ENCODE data around the gene CENPC.
"Not testable (repeated sequence)": the region's sequence is repeated elsewhere in the genome, so short reads cannot be mapped to it uniquely, and the experiment has no call there.

The CENPC gene

DNA sequence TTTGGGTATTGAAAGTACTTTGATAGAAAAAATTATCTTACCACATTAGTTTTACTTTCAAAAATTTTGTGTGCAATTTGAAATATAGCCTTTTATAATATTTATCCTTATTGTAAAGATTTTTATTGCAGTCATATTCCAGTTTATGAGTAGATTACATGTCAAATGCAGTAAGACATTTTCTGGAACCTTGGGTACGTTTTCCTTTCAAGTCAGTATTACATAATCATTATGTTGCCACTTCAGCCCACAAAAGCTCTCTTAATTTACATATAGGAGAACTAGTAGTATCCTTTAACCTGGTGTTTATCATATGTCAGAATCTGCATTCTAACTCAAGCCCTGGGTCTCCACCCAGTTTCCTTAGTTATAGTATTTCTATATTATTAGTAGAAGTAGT lies 98.5 kb downstream of the CENPC start:
- no peak overlapping the region for H3K4me3 ChIP-seq (replicated peaks; ENCODE audit: low read depth, low read length)
- H3K27me3 ChIP-seq (replicated peaks; ENCODE audit: control insufficient read depth, insufficient read depth, low read length), result no peaks in the 10 kb centered on the region
- TF ChIP-seq, protein P1, sequence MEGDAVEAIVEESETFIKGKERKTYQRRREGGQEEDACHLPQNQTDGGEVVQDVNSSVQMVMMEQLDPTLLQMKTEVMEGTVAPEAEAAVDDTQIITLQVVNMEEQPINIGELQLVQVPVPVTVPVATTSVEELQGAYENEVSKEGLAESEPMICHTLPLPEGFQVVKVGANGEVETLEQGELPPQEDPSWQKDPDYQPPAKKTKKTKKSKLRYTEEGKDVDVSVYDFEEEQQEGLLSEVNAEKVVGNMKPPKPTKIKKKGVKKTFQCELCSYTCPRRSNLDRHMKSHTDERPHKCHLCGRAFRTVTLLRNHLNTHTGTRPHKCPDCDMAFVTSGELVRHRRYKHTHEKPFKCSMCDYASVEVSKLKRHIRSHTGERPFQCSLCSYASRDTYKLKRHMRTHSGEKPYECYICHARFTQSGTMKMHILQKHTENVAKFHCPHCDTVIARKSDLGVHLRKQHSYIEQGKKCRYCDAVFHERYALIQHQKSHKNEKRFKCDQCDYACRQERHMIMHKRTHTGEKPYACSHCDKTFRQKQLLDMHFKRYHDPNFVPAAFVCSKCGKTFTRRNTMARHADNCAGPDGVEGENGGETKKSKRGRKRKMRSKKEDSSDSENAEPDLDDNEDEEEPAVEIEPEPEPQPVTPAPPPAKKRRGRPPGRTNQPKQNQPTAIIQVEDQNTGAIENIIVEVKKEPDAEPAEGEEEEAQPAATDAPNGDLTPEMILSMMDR (IDR thresholded peaks at IDR 0.05; ENCODE audit: insufficient read depth, low read length, poor library complexity, severe bottlenecking), result no peak
- no peak for DNase-seq (ENCODE audit: extremely low read depth, insufficient read length)
- no peaks in the 10 kb centered on the region for H3K36me3 ChIP-seq (ENCODE audit: control insufficient read depth, insufficient read depth, low read length)

DNA sequence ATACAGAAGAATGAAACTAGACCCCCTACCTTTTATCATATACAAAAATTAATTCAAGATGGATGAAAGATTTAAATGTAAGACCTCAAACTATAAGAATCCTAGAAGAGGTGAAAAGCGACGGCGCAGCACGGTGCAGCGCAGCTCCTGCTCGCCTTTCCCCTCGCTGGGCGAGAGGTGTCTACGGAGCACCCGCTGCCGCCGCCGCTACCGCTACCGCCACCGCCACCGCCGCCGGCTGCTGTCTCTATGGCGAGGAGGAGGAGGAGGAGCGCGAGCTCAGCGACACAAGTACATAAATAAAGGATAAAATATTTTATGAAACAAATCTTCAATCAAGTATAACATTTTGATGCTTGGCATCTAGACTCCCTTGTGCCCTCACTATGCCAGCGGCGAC lies 99.4 kb downstream of the CENPC start:
- not testable (repeated sequence) for H3K27me3 ChIP-seq (replicated peaks; ENCODE audit: control insufficient read depth, insufficient read depth, low read length); H3K36me3 ChIP-seq (ENCODE audit: control insufficient read depth, insufficient read depth, low read length); H3K4me3 ChIP-seq (replicated peaks; ENCODE audit: low read depth, low read length); DNase-seq (ENCODE audit: extremely low read depth, insufficient read length)

DNA sequence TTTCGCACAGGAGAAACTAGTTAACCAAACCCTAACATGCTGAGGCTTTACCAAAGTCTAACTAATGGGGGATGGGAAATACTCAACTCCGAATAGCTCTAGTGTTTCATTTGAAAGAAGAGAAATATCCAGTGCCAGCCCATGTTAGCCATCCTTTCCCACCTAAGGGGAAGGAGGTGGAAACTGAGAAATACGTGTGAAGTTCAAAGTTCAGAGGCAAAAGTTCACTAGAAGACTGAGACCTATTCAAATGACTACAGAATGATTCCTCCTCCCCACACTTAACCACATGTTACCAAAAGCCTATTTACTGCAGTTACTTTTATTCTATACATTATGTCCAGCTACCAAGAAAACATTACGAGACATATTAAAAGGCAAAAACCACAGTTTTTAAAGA lies 106.3 kb downstream of the CENPC start:
- TF ChIP-seq, protein P1 (IDR thresholded peaks at IDR 0.05; ENCODE audit: insufficient read depth, low read length, poor library complexity, severe bottlenecking), result no peak
- no peak for DNase-seq (ENCODE audit: extremely low read depth, insufficient read length)
- no peaks in the 10 kb centered on the region for H3K36me3 ChIP-seq (ENCODE audit: control insufficient read depth, insufficient read depth, low read length)
- no peak overlapping the region for H3K4me3 ChIP-seq (replicated peaks; ENCODE audit: low read depth, low read length)
- no peaks in the 10 kb centered on the region for H3K27me3 ChIP-seq (replicated peaks; ENCODE audit: control insufficient read depth, insufficient read depth, low read length)

DNA sequence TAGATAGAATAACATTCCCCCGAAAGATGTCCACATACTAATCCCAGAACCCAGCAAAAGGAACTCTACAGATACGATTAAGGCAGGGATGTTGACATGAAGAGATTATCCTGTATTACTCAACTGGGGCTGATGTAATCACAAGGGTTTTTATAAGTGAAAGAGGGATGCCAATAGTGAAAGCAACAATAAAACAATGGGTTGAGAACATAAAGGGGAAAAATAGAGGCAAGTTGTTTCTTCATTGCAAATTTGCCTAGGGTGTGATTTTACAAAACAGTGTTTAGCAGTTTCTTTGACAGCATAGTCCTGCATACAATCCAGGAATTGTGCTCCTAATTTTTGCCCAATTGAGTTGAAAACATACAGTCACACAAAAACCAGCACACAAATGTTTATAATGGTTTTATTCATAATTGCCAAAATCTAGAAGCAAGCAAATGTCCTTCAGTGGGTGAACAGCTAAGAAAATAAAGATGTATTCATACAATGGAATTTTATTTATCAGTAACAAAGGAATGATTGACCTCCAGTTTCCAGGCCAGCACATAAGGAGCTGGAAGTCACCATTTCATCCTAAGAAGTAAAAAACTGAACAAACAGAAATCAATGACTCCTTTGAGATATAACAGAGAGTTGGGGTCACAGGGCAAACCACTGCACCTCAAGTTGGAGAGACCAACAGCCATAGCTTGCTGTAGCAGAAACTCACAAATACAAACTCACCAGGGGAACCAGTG lies 107.2 kb downstream of the CENPC start:
- H3K4me3 ChIP-seq (replicated peaks; ENCODE audit: low read depth, low read length), result no peak overlapping the region
- TF ChIP-seq, protein P1 (IDR thresholded peaks at IDR 0.05; ENCODE audit: insufficient read depth, low read length, poor library complexity, severe bottlenecking), result no peak
- DNase-seq (ENCODE audit: extremely low read depth, insufficient read length), result no peak
- no peaks in the 10 kb centered on the region for H3K36me3 ChIP-seq (ENCODE audit: control insufficient read depth, insufficient read depth, low read length)
- no peaks in the 10 kb centered on the region for H3K27me3 ChIP-seq (replicated peaks; ENCODE audit: control insufficient read depth, insufficient read depth, low read length)

DNA sequence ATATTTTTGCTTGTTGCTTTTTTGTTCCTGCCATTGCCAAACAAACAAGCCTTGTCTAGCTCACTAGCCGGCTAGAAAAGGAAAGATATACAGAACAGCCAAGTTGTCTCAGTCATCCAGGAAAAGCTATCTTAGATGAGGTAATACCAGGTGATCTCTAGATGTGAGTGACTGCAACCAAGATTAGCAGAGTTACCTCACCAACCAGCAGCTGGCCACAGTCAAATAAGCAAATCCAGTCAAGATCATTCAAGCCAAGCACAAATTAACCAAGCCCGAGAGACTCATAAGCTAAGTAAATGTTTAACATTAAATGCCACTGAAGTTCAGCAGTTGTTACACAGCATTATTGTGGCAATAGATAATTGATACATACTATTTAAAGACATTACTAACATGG lies 108.6 kb downstream of the CENPC start:
- TF ChIP-seq, protein P1 (IDR thresholded peaks at IDR 0.05; ENCODE audit: insufficient read depth, low read length, poor library complexity, severe bottlenecking), result no peak
- Histone ChIP-seq H3K4me3 (replicated peaks; ENCODE audit: low read depth, low read length) (no peak overlapping the region), H3K27me3 (replicated peaks; ENCODE audit: control insufficient read depth, insufficient read depth, low read length) (no peaks in the 10 kb centered on the region), H3K36me3 (ENCODE audit: control insufficient read depth, insufficient read depth, low read length) (no peaks in the 10 kb centered on the region)
- peak; percentile 6 for DNase-seq (ENCODE audit: extremely low read depth, insufficient read length)

DNA sequence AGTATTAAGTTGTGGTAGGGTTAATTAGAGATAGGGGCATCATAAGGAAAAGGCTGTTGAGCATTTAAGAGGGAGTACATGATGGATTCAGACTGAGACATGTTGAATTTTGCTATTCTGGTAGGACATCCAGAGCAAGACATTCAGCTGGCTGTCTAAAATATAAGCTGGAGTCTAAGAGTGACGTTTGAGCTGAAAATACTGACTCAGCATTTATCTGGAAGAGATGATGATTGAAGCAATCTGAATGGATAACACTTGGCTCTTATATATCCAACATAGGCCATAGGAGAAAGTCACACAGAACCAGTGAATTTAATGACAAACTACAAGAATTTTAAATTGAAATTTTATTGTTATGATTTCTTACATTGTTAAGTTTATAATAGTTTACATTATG lies 114.3 kb downstream of the CENPC start:
- DNase-seq (ENCODE audit: extremely low read depth, insufficient read length), result no peak

More for the DNA sequence above, 114.3 kb downstream of the CENPC start:
- no peak overlapping the region for H3K4me3 ChIP-seq (replicated peaks; ENCODE audit: low read depth, low read length)
- H3K27me3 ChIP-seq (replicated peaks; ENCODE audit: control insufficient read depth, insufficient read depth, low read length), result no peaks in the 10 kb centered on the region
- TF ChIP-seq, protein P1 (IDR thresholded peaks at IDR 0.05; ENCODE audit: insufficient read depth, low read length, poor library complexity, severe bottlenecking), result no peak
- H3K36me3 ChIP-seq (ENCODE audit: control insufficient read depth, insufficient read depth, low read length), result no peaks in the 10 kb centered on the region
